ENCODE data around the gene ABCB9. TPM values are rescaled to one million over a fixed set of nuclear protein-coding genes. Genes with fewer than 3 reads are reported as not detected.

The ABCB9 gene
- total and polyA plus RNA-seq, 2 donors, result 2.4 to 6.6 TPM

GRCh38 chr12:122981587-122982476 is 15.6 kb upstream of the ABCB9 start:
- WGBS, result 64% methylated on average over 25 of the region's 25 CpGs
- H3K27ac ChIP-seq (ENCODE audit: low read depth), result no peak overlapping the region
- no peaks in the 10 kb centered on the region for H3K4me1 ChIP-seq (ENCODE audit: insufficient read depth)
- H3K4me3 ChIP-seq (ENCODE audit: low read depth, low read length), result peak overlapping the region; percentile 88
- no peaks in the 10 kb centered on the region for H3K36me3 ChIP-seq (ENCODE audit: insufficient read depth)
- no peak for DNase-seq (ENCODE audit: extremely low spot score)

GRCh38 chr12:122981036-122981471 is 14.8 kb upstream of the ABCB9 start:
- Histone ChIP-seq H3K4me1 (ENCODE audit: insufficient read depth) (no peaks in the 10 kb centered on the region), H3K4me3 (ENCODE audit: low read depth, low read length) (peak overlapping the region; percentile 88), H3K36me3 (ENCODE audit: insufficient read depth) (no peaks in the 10 kb centered on the region), H3K27ac (ENCODE audit: low read depth) (peak overlapping the region; percentile 80)
- no peak for DNase-seq (ENCODE audit: extremely low spot score)
- whole genome bisulfite sequencing, result under 1% methylated on average over 40 of the region's 40 CpGs

- no peaks in the 10 kb centered on the region for H3K36me3 ChIP-seq (ENCODE audit: insufficient read depth)
- no peaks in the 10 kb centered on the region for H3K4me1 ChIP-seq (ENCODE audit: insufficient read depth)
- DNase-seq (ENCODE audit: extremely low spot score), result no peak
- H3K27ac ChIP-seq (ENCODE audit: low read depth), result peak within 1 kb of the TSS; percentile 80
- under 1% methylated on average over 96 of the region's 96 CpGs for WGBS
- H3K4me3 ChIP-seq (ENCODE audit: low read depth, low read length), result peak within 1 kb of the TSS; percentile 88
These were observed 14.1 kb upstream of the ABCB9 start, which contains the start of gene ARL6IP4 for GRCh38 chr12:122980183-122981035. Gene ARL6IP4 (plus strand): TSS chr12:122980681. CDS start chr12:122981140, 459 bp downstream.

- no peak for DNase-seq (ENCODE audit: extremely low spot score)
- Histone ChIP-seq H3K36me3 (ENCODE audit: insufficient read depth) (no peaks in the 10 kb centered on the region), H3K4me3 (ENCODE audit: low read depth, low read length) (peak overlapping the region; percentile 88), H3K4me1 (ENCODE audit: insufficient read depth) (no peaks in the 10 kb centered on the region), H3K27ac (ENCODE audit: low read depth) (no peak overlapping the region)
- WGBS, result 7% methylated on average over 7 of the region's 7 CpGs
These were observed 13.6 kb upstream of the ABCB9 start for GRCh38 chr12:122979908-122980182.

- no peak for DNase-seq (ENCODE audit: extremely low spot score)
- Histone ChIP-seq H3K36me3 (ENCODE audit: insufficient read depth) (no peaks in the 10 kb centered on the region), H3K4me3 (ENCODE audit: low read depth, low read length) (no peak overlapping the region), H3K4me1 (ENCODE audit: insufficient read depth) (no peaks in the 10 kb centered on the region), H3K27ac (ENCODE audit: low read depth) (no peak overlapping the region)
- WGBS, result 76% methylated on average over 28 of the region's 28 CpGs
These were observed 13.0 kb upstream of the ABCB9 start for GRCh38 chr12:122979001-122979907.

- H3K27ac ChIP-seq (ENCODE audit: low read depth), result no peak overlapping the region
- peaks cover 1% of the 10 kb centered on the region for H3K4me1 ChIP-seq (ENCODE audit: insufficient read depth)
- 88% methylated on average over 21 of the region's 21 CpGs for WGBS
These were observed 12.3 kb upstream of the ABCB9 start for GRCh38 chr12:122978507-122978955.

GRCh38 chr12:122977655-122978392 is 11.6 kb upstream of the ABCB9 start:
- 88% methylated on average over 9 of the region's 9 CpGs for WGBS
- H3K4me3 ChIP-seq (ENCODE audit: low read depth, low read length), result no peak overlapping the region
- no peak overlapping the region for H3K27ac ChIP-seq (ENCODE audit: low read depth)
- H3K36me3 ChIP-seq (ENCODE audit: insufficient read depth), result no peaks in the 10 kb centered on the region
- peaks cover 1% of the 10 kb centered on the region for H3K4me1 ChIP-seq (ENCODE audit: insufficient read depth)
- no peak for DNase-seq (ENCODE audit: extremely low spot score)

More at GRCh38 chr12:122978507-122978955, 12.3 kb upstream of the ABCB9 start:
- no peak overlapping the region for H3K4me3 ChIP-seq (ENCODE audit: low read depth, low read length)
- no peak for DNase-seq (ENCODE audit: extremely low spot score)
- H3K36me3 ChIP-seq (ENCODE audit: insufficient read depth), result no peaks in the 10 kb centered on the region

- DNase-seq (ENCODE audit: extremely low spot score), result no peak
- WGBS, result 93% methylated on average over 6 of the region's 6 CpGs
- H3K27ac ChIP-seq (ENCODE audit: low read depth), result no peak overlapping the region
- H3K36me3 ChIP-seq (ENCODE audit: insufficient read depth), result no peaks in the 10 kb centered on the region
- peaks cover 1% of the 10 kb centered on the region for H3K4me1 ChIP-seq (ENCODE audit: insufficient read depth)
- H3K4me3 ChIP-seq (ENCODE audit: low read depth, low read length), result no peak overlapping the region
These were observed 10.9 kb upstream of the ABCB9 start for GRCh38 chr12:122977153-122977552.

GRCh38 chr12:122976648-122976975 is 10.3 kb upstream of the ABCB9 start:
- WGBS, result 89% methylated on average over 15 of the region's 15 CpGs
- Histone ChIP-seq H3K4me3 (ENCODE audit: low read depth, low read length) (no peak overlapping the region), H3K36me3 (ENCODE audit: insufficient read depth) (no peaks in the 10 kb centered on the region), H3K4me1 (ENCODE audit: insufficient read depth) (peaks cover 1% of the 10 kb centered on the region), H3K27ac (ENCODE audit: low read depth) (no peak overlapping the region)
- DNase-seq (ENCODE audit: extremely low spot score), result no peak

GRCh38 chr12:122975790-122976647 is 9.8 kb upstream of the ABCB9 start:
- H3K27ac ChIP-seq (ENCODE audit: low read depth), result no peak overlapping the region
- no peak for DNase-seq (ENCODE audit: extremely low spot score)
- 11% methylated on average over 8 of the region's 8 CpGs for WGBS
- peak overlapping the region; percentile 83 for H3K4me3 ChIP-seq (ENCODE audit: low read depth, low read length)
- peaks cover 1% of the 10 kb centered on the region for H3K4me1 ChIP-seq (ENCODE audit: insufficient read depth)
- no peaks in the 10 kb centered on the region for H3K36me3 ChIP-seq (ENCODE audit: insufficient read depth)

GRCh38 chr12:122974892-122975789 is 8.9 kb upstream of the ABCB9 start, which contains the start of gene OGFOD2:
Gene OGFOD2 (plus strand): TSS chr12:122975244. CDS start chr12:122975252, 8 bp downstream.
- Histone ChIP-seq H3K36me3 (ENCODE audit: insufficient read depth) (no peaks in the 10 kb centered on the region), H3K4me1 (ENCODE audit: insufficient read depth) (peaks cover 1% of the 10 kb centered on the region), H3K4me3 (ENCODE audit: low read depth, low read length) (peak within 1 kb of the TSS; percentile 83), H3K27ac (ENCODE audit: low read depth) (peak within 1 kb of the TSS; percentile 83)
- peak; percentile 76 for DNase-seq (ENCODE audit: extremely low spot score)
- under 1% methylated on average over 66 of the region's 66 CpGs for WGBS
